ENCODE measurements around the gene PLPP2.

The PLPP2 gene

GRCh38 chr19:293436-294110 lies 2.4 kb upstream of the PLPP2 start:
- H3K4me3 ChIP-seq (replicated peaks; ENCODE audit: low read depth, low read length) = no peak overlapping the region
- TF ChIP-seq CTCF (IDR thresholded peaks at IDR 0.05; ENCODE audit: low read depth, low read length, missing control alignments) = no peak
- no peak for DNase-seq (ENCODE audit: extremely low read depth, low read depth)

GRCh38 chr19:292951-293350 lies 1.7 kb upstream of the PLPP2 start:
- no peak for DNase-seq (ENCODE audit: extremely low read depth, low read depth)
- H3K4me3 ChIP-seq (replicated peaks; ENCODE audit: low read depth, low read length) = no peak overlapping the region
- TF ChIP-seq CTCF (IDR thresholded peaks at IDR 0.05; ENCODE audit: low read depth, low read length, missing control alignments) = no peak

- no peak for TF ChIP-seq CTCF (IDR thresholded peaks at IDR 0.05; ENCODE audit: low read depth, low read length, missing control alignments)
- no peak overlapping the region for H3K4me3 ChIP-seq (replicated peaks; ENCODE audit: low read depth, low read length)
Observed at GRCh38 chr19:292281-292884, 1.2 kb upstream of the PLPP2 start.

GRCh38 chr19:291561-292280 lies 518 bp upstream of the PLPP2 start:
- DNase-seq (ENCODE audit: extremely low read depth, low read depth) = no peak
- no peak overlapping the region for H3K4me3 ChIP-seq (replicated peaks; ENCODE audit: low read depth, low read length)
- no peak for TF ChIP-seq CTCF (IDR thresholded peaks at IDR 0.05; ENCODE audit: low read depth, low read length, missing control alignments)

More at GRCh38 chr19:292281-292884, 1.2 kb upstream of the PLPP2 start:
- no peak for DNase-seq (ENCODE audit: extremely low read depth, low read depth)

GRCh38 chr19:290372-291005 lies 714 bp downstream of the PLPP2 start:
- no peak for DNase-seq (ENCODE audit: extremely low read depth, low read depth)
- no peak for TF ChIP-seq CTCF (IDR thresholded peaks at IDR 0.05; ENCODE audit: low read depth, low read length, missing control alignments)
- H3K4me3 ChIP-seq (replicated peaks; ENCODE audit: low read depth, low read length) = peak overlapping the region; percentile 30

- H3K4me3 ChIP-seq (replicated peaks; ENCODE audit: low read depth, low read length) = no peak overlapping the region
- TF ChIP-seq CTCF (IDR thresholded peaks at IDR 0.05; ENCODE audit: low read depth, low read length, missing control alignments) = no peak
- peak; percentile 7 for DNase-seq (ENCODE audit: extremely low read depth, low read depth)
Observed at GRCh38 chr19:289651-290371, 1.4 kb downstream of the PLPP2 start.
